ENCODE data around the gene NUP43.

The NUP43 gene

GRCh38 chr6:149746147-149746946 is at the start of gene NUP43:
TSS of gene NUP43 (minus strand) at chr6:149746529. CDS start at chr6:149746495, 34 bp downstream.
- TF ChIP-seq ZFX (IDR thresholded peaks at IDR 0.05; ENCODE audit: borderline replicate concordance) (no peak), CTCF (IDR thresholded peaks at IDR 0.05) (peak; percentile 64)
- peak within 1 kb of the TSS; percentile 81 for H3K27ac ChIP-seq

- TF ChIP-seq ZFX (IDR thresholded peaks at IDR 0.05; ENCODE audit: borderline replicate concordance) (no peak), CTCF (IDR thresholded peaks at IDR 0.05) (no peak)
- H3K27ac ChIP-seq: no peak overlapping the region
Observed at GRCh38 chr6:149783551-149783950, 37.2 kb upstream of the NUP43 start.

- H3K27ac ChIP-seq: no peak overlapping the region
- no peak for TF ChIP-seq CTCF (IDR thresholded peaks at IDR 0.05)
- TF ChIP-seq ZFX (IDR thresholded peaks at IDR 0.05; ENCODE audit: borderline replicate concordance): no peak
Observed at GRCh38 chr6:149782337-149782736, 36.0 kb upstream of the NUP43 start.

GRCh38 chr6:149781715-149782114 is 35.4 kb upstream of the NUP43 start:
- no peak overlapping the region for H3K27ac ChIP-seq
- TF ChIP-seq ZFX (IDR thresholded peaks at IDR 0.05; ENCODE audit: borderline replicate concordance): no peak
- no peak for TF ChIP-seq CTCF (IDR thresholded peaks at IDR 0.05)

GRCh38 chr6:149779644-149779963 is 33.3 kb upstream of the NUP43 start:
- 0 out of 2 replicates have a peak overlapping the region, but pooled peaks have one; percentile 18 for H3K27ac ChIP-seq
- no peak for TF ChIP-seq ZFX (IDR thresholded peaks at IDR 0.05; ENCODE audit: borderline replicate concordance)
- TF ChIP-seq CTCF (IDR thresholded peaks at IDR 0.05): no peak

- TF ChIP-seq CTCF (IDR thresholded peaks at IDR 0.05) (no peak), ZFX (IDR thresholded peaks at IDR 0.05; ENCODE audit: borderline replicate concordance) (no peak)
- no peak overlapping the region for H3K27ac ChIP-seq
Observed at GRCh38 chr6:149777624-149778023, 31.3 kb upstream of the NUP43 start.

GRCh38 chr6:149771925-149772324 is 25.6 kb upstream of the NUP43 start:
- no peak for TF ChIP-seq ZFX (IDR thresholded peaks at IDR 0.05; ENCODE audit: borderline replicate concordance)
- no peak for TF ChIP-seq CTCF (IDR thresholded peaks at IDR 0.05)
- no peak overlapping the region for H3K27ac ChIP-seq

All from 22Rv1 (cell line).